SJCRH30 (cell line): Measurements from ENCODE around the gene VPS26B. TPM values are rescaled to one million over a fixed set of nuclear protein-coding genes. Genes with fewer than 3 reads are reported as not detected.
"Not testable (repeated sequence)": the region's sequence is repeated elsewhere in the genome, so short reads cannot be mapped to it uniquely, and the experiment has no call there.

Experiments
- DNase-seq, 2 experiments: peaks; one replicate each; pipeline ENCODE4 v3.0.0-alpha.2; 2015 to 2020
- H3K27ac ChIP-seq: fragments of 250-450 bp; sonication (Bioruptor Pico); 2 replicates; pipeline ENCODE4 v1.5.1; 2020; ENCODE audit warnings: mild to moderate bottlenecking, moderate library complexity
- H3K27me3 ChIP-seq: fragments of 250-450 bp; sonication (Bioruptor Pico); 2 replicates; pipeline ENCODE4 v1.5.1; 2020; ENCODE audit warnings: mild to moderate bottlenecking, moderate library complexity
- H3K36me3 ChIP-seq: fragments of 250-450 bp; sonication (Bioruptor Pico); 2 replicates; pipeline ENCODE4 v1.5.1; 2020; ENCODE audit warnings: mild to moderate bottlenecking, moderate library complexity
- H3K4me1 ChIP-seq: fragments of 250-450 bp; sonication (Bioruptor Pico); 2 replicates; pipeline ENCODE4 v1.5.1; 2020; ENCODE audit warnings: mild to moderate bottlenecking, moderate library complexity
- H3K4me3 ChIP-seq: fragments of 250-450 bp; sonication (Bioruptor Pico); 2 replicates; pipeline ENCODE4 v1.5.1; 2020; ENCODE audit warnings: mild to moderate bottlenecking, moderate library complexity
- H3K9me3 ChIP-seq: fragments of 250-450 bp; sonication (Bioruptor Pico); replicated peaks from 2 replicates; pipeline ENCODE4 v1.5.1; 2020; ENCODE audit warnings: mild to moderate bottlenecking, moderate library complexity
- total RNA-seq: library from RNA; depleted of rRNA; stranded (reverse); fragments of >200 nt; shearing (Covaris generic); gene quantifications from 2 replicates; pipeline ENCODE4 v1.2.3, GENCODE V29; 2014

VPS26B gene
- total RNA-seq, 1 experiment from 2014 or later, result 39.1 TPM

DNA sequence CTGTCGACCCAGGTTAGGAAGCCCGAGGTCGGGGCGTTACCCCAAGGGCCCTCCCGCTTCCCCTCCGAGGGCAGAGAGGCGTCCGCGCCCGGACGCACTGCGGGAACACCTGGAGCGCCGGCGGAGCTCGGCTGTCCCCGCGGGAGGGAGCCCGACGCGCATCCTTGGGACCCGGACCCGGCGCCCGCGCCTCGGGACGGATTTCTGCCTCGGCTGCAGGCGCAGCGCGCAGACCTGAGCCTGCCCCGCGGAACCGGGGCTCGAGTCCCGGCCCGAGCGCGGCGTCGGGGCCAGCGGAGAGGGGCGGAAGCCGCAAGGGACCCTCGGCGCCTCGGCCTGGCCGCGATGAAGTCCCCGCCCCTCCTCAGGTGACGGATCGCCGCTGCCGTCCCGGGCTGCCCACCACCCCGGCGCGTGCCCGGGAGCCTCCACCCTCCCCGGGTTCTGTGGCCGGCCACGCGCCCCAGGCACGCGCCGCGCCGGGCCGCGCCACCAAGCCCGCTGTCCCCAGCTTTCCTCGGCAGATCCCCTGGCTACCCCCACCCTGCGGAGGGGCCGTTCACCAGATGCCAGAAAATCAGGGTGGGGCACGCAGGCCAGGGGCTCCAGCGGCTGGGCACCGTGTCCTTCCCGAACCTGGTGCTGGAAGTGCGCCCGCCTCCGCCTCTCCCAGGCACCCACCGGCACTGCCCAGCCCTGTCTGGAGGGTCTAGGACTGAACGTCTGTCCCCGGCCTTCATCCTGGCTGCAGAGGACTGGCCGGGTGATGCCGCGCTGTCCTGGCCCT is 52.1 kb downstream of the VPS26B start:
- peaks cover 5% of the 10 kb centered on the region; the same call in 1 of the 2 replicates for H3K4me1 ChIP-seq

DNA sequence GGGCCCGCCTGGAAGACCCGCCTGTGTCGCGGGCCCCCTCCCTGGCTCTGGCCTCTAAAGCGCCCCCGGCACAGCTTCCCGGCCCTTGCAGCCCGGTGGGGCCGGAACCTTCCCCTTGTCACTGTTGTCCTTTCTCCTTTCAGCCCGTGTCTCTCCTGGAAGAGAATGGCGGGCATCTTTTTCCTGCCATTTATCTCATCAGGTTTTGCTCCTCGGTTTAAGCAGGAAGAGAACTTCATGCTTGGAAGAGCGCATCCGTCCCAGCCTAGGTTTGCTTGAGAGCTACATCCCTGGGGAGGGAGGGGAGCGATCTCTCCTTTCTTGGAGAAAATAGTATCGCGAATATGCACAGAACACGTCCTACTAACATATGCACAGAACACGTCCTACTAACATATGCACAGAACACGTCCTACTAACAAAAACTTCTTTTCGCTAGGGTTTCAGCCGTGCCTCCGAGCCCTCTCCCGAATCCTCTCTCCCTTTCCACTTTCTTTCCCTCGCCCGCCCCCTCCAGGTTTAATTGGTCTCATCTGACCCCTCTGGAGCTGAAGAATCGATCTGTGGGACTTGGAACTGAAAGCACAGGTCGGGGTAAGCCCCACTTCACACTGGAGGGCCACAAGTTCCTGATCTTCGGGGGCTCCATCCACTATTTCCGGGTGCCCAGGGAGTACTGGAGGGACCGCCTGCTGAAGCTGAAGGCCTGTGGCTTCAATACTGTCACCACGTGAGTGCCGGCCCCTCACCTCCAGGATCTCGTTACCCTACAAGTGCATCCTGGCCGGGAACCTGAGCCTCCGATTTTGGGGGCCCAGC is 52.9 kb downstream of the VPS26B start:
- no peak for DNase-seq
- Histone ChIP-seq H3K9me3 (no peaks in the 10 kb centered on the region), H3K36me3 (no peaks in the 10 kb centered on the region), H3K27ac (no peak overlapping the region), H3K4me1 (peaks cover 3% of the 10 kb centered on the region; the same call in 1 of the 2 replicates), H3K4me3 (no peak overlapping the region), H3K27me3 (peaks cover 3% of the 10 kb centered on the region; the same call in 1 of the 2 replicates)

More for the DNA sequence above, 52.1 kb downstream of the VPS26B start:
- H3K36me3 ChIP-seq, result no peaks in the 10 kb centered on the region
- H3K27me3 ChIP-seq, result peaks cover 3% of the 10 kb centered on the region; the same call in 1 of the 2 replicates
- H3K4me3 ChIP-seq, result no peak overlapping the region
- no peaks in the 10 kb centered on the region for H3K9me3 ChIP-seq
- H3K27ac ChIP-seq, result no peak overlapping the region
- DNase-seq, result no peak

DNA sequence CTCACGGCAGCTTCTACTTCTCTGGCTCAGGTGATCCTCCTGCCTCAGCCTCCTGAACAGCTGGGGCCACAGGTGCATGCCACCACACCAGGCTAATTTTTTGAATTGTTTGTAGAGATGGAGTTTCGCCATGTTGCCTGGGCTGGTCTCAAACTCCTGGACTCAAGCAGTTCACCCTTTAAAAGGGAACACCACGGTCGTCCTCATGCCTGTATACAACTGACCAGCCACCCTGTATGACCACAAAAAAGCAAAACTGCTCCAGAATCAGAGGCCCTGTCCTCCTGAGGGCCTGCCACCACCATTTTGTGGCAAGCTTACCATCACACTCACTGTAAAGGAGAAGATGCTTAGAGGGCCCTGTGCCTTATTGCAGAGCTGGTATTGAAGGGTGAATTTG is 53.9 kb downstream of the VPS26B start:
- Histone ChIP-seq H3K27ac (no peak overlapping the region), H3K36me3 (no peaks in the 10 kb centered on the region), H3K4me3 (no peak overlapping the region), H3K4me1 (no peaks in the 10 kb centered on the region), H3K27me3 (no peaks in the 10 kb centered on the region; the same call in 1 of the 2 replicates), H3K9me3 (no peaks in the 10 kb centered on the region)
- no peak for DNase-seq

DNA sequence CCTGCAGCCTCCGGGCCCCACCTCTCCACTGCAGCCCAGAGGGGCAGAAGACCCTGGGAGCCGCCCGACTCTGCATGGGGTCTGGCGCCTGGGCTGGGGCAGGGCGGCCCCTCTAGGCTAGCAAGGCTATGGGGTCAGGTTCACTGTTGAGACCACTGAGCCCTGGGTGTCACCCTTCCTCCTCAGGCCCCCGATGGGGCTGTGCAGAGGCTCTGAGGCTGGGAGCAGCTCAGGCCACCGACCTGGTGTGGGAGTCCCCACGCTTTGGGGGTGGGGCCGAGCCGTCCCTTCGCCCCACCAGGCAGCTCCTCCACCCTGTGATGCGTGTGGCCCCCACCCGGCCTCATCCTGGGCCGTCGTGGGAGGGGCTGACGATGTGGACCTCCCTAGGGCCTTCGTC is 57.2 kb downstream of the VPS26B start:
- H3K27me3 ChIP-seq, H3K27ac ChIP-seq, H3K9me3 ChIP-seq, DNase-seq, H3K4me1 ChIP-seq, H3K36me3 ChIP-seq, H3K4me3 ChIP-seq: not testable (repeated sequence)

DNA sequence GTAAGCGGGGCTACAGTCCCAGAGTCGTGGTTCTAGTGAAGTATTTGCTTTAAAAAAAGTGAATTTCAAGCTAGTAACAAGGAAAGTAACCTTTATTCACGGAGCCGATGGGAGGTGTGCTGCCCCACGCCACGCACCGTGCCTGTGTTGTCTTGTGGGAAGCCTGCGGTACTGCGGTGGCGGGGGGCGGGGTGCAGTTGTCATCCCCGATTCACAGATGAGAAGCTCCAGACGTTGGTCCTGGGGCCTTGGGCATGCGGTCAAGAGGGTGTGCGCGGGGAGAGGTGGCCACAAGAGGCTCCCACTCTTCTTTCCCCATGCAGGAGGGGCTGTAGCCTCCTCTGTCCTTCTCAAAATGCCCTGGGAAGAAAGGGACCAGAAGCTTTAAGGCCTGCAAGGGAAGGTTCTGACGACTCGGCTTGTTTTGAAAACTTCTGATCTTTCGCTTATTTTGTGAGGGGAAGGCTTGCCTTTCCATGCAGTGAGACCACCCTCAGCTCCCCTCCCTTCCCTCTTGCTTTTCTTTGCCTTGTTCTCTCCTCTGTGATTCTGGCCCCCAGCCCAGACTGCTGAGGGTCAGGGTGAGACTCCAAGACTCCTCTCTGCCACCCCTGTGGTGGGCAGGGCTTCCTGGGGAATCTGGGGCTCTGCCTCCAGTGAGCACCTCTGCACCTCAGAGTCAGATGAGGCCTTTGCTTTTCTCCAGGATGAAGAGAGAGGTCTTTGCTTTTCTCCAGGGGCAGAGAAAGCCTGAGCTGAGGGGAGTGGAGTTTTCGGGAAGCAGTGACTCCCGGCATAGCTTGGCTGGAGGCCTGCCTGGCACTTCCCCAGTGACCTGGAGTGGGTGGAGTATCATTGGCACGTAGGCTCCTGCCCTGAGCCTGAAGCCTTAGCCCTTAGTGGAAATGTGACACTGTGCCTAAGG is 57.9 kb downstream of the VPS26B start:
- H3K4me1 ChIP-seq, result no peaks in the 10 kb centered on the region
- H3K36me3 ChIP-seq, result no peaks in the 10 kb centered on the region
- no peaks in the 10 kb centered on the region for H3K9me3 ChIP-seq
- no peak for DNase-seq
- H3K27ac ChIP-seq, result no peak overlapping the region
- no peak overlapping the region for H3K4me3 ChIP-seq
- H3K27me3 ChIP-seq, result no peaks in the 10 kb centered on the region

DNA sequence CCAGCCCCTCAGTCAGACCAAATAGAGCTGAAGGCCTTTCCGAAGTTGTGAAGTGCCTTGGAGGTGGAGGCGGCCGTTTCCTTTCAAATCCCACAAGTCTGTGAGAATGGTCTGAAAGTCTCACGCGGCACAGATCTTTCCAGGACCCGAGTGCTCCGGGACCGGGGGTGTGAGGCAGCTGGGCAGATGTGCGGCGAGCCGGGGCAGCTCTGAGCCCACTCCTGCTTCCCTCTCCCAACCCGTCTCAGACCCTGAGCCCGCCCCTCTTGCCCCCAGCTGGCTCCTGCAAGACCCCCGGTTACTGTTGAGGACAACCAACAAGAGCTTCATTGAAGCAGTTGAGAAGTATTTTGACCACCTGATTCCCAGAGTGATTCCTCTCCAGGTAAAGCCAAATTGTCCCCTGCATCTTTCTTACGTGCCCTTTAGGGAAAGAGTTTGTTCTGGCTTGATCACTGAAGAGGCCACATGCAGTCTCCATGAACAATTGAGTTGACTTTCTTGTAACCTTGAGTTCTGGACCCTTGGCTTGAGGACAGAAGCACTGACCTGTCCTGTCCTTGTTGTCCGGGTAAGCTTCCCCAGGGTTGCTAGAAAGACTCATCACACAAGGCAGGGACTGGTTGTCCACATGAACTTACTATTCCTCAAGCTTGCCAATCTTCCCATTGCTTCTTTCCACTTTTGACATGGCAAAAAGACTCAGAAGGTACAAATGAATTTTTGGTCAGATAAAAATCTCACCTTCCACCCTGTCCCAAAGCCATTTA is 59.2 kb downstream of the VPS26B start:
- no peak for DNase-seq
- Histone ChIP-seq H3K27ac (no peak overlapping the region), H3K9me3 (no peaks in the 10 kb centered on the region), H3K4me3 (no peak overlapping the region), H3K36me3 (no peaks in the 10 kb centered on the region), H3K4me1 (no peaks in the 10 kb centered on the region), H3K27me3 (no peaks in the 10 kb centered on the region)

DNA sequence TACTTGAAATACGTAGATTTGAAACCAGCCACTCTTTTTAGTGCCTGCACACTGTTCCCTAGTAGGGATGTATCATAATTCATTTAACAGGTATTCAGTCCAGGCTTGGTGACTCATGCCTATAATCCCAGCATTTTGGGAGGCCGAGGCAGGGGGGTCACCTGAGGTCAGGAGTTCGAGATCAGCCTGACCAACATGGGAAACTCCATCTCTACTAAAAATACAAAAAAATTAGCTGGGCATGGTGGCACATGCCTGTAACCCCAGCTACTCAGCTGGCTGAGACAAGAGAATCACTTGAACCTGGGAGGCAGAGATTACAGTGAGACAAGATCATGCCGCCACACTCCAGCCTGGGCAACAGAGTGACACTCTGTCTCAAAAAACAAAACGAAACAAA is 59.9 kb downstream of the VPS26B start:
- H3K27ac ChIP-seq, H3K4me3 ChIP-seq, H3K36me3 ChIP-seq: not testable (repeated sequence)

DNA sequence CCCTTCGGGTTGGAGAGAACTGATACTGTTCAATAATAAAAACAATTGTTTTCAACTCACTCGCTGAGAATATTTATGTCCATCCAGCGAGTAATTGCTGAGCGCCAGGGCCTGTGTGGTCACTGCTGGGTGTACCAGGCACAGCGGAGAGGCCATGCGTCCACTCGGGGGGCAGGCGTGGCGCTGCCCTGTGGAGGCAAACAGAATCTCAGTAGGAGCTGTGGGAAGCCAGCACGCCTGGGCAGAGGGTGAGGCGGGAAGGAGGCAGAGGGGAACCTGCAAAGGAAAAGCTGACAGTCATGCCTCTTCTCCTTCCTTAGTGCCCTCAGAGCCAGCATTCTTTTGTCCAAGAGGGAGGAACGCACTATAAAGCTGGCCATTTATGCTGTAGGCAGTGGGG is 63.1 kb downstream of the VPS26B start:
- H3K36me3 ChIP-seq, result no peaks in the 10 kb centered on the region
- no peaks in the 10 kb centered on the region for H3K9me3 ChIP-seq
- no peak overlapping the region for H3K4me3 ChIP-seq
- no peak for DNase-seq
- no peaks in the 10 kb centered on the region for H3K4me1 ChIP-seq
- no peaks in the 10 kb centered on the region for H3K27me3 ChIP-seq
- no peak overlapping the region for H3K27ac ChIP-seq

More for the DNA sequence above, 59.9 kb downstream of the VPS26B start:
- not testable (repeated sequence) for H3K4me1 ChIP-seq, H3K27me3 ChIP-seq, H3K9me3 ChIP-seq, DNase-seq

DNA sequence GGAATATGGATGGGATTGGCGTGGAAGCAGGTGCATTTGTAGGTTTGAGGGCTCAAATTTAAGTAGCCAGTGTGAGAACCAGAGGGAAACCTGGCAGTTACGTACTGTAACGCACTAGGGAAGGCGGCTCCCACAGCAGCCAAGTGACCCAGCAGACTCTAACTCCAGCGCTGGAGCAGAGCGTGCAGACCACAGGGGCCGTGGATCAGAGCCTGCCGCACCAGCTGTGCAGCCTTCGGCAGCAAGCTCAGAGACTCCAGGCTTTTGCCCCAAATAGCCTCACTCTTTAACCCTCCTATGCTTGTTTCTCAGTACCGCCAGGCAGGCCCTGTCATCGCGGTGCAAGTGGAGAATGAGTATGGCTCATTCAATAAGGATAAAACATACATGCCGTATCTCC is 64.0 kb downstream of the VPS26B start:
- Histone ChIP-seq H3K9me3 (no peaks in the 10 kb centered on the region), H3K27ac (no peak overlapping the region), H3K4me1 (no peaks in the 10 kb centered on the region), H3K27me3 (no peaks in the 10 kb centered on the region), H3K4me3 (no peak overlapping the region), H3K36me3 (no peaks in the 10 kb centered on the region)
- DNase-seq, result no peak

DNA sequence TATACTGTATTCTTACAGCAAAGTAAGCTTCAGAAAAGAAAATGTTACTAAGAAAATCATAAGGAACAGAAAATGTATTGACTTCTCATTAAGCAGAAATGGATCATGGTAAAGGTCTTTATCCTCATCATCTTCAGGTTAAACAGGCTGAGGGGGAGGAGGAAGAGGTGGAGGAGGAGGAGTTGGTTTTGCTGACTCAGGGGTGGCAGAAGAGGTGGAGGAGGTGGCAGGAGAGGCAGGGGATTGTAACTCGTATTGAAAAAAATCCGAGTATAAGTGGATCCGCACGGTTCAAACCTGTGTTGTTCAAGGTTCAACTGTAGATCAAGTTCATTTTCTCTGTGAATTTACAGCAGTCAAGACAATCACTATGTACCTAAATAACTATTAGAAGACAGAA is 64.7 kb downstream of the VPS26B start:
- no peak for DNase-seq
- no peaks in the 10 kb centered on the region for H3K27me3 ChIP-seq
- H3K36me3 ChIP-seq, result no peaks in the 10 kb centered on the region
- H3K9me3 ChIP-seq, result no peaks in the 10 kb centered on the region
- no peak overlapping the region for H3K27ac ChIP-seq
- no peak overlapping the region for H3K4me3 ChIP-seq
- H3K4me1 ChIP-seq, result no peaks in the 10 kb centered on the region

DNA sequence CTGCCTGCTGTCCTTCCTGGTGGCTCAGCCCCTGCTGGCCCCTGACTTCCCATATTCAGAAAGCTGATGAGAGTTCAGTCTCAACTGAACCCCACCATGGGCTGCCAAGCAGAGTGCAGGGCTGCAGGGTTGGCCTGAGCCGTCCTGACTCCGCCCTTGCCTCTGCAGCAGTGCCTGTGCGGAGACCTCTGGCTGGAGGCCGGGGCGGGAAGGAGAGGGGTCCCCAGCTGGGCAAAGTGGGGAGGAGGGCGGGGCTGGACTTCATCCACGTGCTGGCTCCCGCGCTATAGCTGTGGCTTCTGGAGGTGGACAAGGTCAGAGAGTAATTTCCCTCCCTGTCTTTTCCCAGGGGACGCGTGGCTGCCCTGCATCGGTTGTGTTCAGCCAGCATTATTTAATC is 65.3 kb downstream of the VPS26B start:
- Histone ChIP-seq H3K36me3 (no peaks in the 10 kb centered on the region), H3K9me3 (no peaks in the 10 kb centered on the region), H3K4me3 (no peak overlapping the region), H3K4me1 (no peaks in the 10 kb centered on the region), H3K27ac (no peak overlapping the region), H3K27me3 (no peaks in the 10 kb centered on the region)
- DNase-seq, result no peak

DNA sequence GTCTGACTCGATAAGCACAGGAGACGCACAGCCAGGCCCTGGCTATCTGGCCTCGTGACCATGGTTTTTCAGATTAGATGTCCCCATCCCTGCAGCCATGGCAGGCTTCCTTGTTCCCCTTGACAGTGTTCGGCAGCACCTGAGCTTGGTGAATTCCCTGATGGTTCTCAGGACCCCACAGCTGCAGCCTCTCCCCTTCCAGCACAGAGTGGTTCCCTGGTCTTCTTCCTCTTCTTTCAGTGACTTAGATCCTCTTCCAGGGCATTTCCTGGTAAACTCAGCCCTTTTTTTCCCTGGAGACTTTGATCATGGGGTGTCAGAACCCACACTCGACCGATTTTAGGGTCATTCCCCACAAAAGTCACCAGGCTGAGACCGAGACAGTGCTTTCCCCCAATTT is 66.2 kb downstream of the VPS26B start:
- no peaks in the 10 kb centered on the region for H3K36me3 ChIP-seq
- H3K9me3 ChIP-seq, result no peaks in the 10 kb centered on the region
- DNase-seq, result no peak
- H3K27ac ChIP-seq, result no peak overlapping the region
- H3K27me3 ChIP-seq, result no peaks in the 10 kb centered on the region
- no peaks in the 10 kb centered on the region for H3K4me1 ChIP-seq
- H3K4me3 ChIP-seq, result no peak overlapping the region

DNA sequence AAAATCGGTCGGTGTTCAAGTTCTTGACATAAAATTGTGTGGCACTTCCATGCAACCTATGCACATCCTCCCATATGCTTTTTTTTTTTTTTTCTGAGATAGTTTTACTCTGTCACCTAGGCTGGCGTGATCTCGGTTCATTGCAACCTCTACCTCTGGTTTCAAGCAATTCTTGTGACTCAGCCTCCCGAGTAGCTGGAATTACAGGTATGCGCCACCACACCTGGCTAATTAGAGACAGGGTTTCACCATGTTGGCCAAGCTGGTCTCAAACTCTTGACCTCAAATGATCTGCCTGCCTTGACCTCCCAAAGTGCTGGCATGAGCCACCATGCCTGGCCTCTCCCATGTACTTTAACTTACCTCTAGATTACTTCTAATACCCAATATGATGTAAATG is 66.7 kb downstream of the VPS26B start:
- no peak overlapping the region for H3K27ac ChIP-seq
- no peaks in the 10 kb centered on the region for H3K4me1 ChIP-seq
- no peaks in the 10 kb centered on the region for H3K36me3 ChIP-seq
- no peaks in the 10 kb centered on the region for H3K27me3 ChIP-seq
- H3K9me3 ChIP-seq, result no peaks in the 10 kb centered on the region
- DNase-seq, result no peak
- H3K4me3 ChIP-seq, result no peak overlapping the region

DNA sequence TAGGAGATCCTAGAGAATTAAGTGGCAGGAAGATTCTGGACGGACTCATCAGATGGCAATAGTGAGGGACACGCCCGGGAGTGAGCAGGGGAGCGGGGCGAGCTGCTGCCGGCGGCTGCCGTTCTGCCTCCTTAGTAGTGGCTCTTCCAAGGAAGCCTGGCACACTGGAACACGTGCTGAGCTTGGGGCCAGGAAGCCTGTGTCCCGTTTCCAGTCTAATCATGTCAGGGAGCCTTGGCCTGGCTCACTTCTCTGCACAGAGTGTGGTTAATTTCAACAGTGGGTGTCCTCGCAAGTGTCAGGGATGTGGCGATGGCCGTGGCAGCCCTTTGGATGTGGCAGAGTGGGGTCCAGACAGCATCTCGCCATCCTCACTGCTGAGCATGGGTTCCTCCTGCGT is 68.2 kb downstream of the VPS26B start:
- Histone ChIP-seq H3K27ac (no peak overlapping the region), H3K27me3 (no peaks in the 10 kb centered on the region), H3K36me3 (no peaks in the 10 kb centered on the region), H3K9me3 (no peaks in the 10 kb centered on the region), H3K4me3 (no peak overlapping the region), H3K4me1 (no peaks in the 10 kb centered on the region)
- no peak for DNase-seq
